D721Med (cell line): ENCODE measurements around the gene CERK.
"Not testable (repeated sequence)": the region's sequence is repeated elsewhere in the genome, so short reads cannot be mapped to it uniquely, and the experiment has no call there.

Experiments used
- DNase-seq: peaks from one replicate; pipeline ENCODE4 v3.0.0; 2011; ENCODE audit warnings: low spot score; ENCODE audit not compliant: insufficient read length
- FAIRE-seq: peaks from 2 replicates; lab custom pipeline; 2011; peaks lifted over from hg19 to GRCh38; lab: Jason Lieb, UNC
- TF ChIP-seq, protein P1 (sequence below): IDR thresholded peaks from 2 replicates; pipeline ENCODE4 v1.5.1; 2012; ENCODE audit warnings: mild to moderate bottlenecking, control low read depth; ENCODE audit not compliant: insufficient read depth; ENCODE audit errors: missing control alignments

Gene CERK

DNA sequence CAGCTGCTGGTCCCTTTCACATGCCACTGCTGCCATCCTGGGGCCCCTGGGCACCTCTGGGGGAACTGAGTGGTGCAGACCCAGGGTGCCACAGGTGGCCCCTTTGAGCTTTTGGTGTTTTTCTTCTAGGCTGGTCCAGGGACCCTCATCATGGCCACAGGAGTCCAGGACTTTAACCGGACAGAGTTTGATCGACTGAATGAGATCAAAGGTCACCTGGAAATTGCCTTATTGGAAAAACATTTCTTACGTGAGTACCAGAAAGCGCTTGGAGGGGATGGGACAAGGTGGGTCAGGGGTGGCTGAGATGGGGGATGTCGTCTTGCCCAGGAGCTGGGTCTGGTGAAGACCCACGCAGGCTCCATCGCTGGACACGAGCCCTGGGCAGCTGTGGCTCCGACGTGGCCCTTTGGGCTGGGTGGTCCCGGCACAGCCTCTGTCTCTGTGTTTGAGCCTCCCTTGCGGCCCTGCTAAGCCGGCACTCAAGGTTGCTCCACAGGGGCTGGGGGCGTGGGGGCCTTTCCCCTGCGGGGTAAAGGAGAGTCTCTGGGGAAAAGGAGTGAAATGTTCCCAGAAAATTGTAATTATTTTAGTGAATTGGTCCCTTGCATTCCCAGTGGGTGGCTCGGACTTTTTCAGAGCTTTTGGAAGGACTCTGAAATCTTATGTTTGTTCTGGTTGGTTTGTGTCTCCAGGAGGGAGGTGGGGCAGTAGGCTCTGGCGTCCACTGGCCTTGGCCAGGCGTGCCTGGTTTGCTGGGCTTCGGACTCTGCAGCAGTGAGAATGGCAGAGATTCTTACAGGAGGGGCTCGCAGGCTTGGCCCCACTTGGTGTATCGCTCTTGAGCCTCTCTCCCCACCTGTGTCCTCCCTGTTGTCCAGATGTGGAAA, 100.1 kb downstream of the CERK start:
- TF ChIP-seq, protein P1, sequence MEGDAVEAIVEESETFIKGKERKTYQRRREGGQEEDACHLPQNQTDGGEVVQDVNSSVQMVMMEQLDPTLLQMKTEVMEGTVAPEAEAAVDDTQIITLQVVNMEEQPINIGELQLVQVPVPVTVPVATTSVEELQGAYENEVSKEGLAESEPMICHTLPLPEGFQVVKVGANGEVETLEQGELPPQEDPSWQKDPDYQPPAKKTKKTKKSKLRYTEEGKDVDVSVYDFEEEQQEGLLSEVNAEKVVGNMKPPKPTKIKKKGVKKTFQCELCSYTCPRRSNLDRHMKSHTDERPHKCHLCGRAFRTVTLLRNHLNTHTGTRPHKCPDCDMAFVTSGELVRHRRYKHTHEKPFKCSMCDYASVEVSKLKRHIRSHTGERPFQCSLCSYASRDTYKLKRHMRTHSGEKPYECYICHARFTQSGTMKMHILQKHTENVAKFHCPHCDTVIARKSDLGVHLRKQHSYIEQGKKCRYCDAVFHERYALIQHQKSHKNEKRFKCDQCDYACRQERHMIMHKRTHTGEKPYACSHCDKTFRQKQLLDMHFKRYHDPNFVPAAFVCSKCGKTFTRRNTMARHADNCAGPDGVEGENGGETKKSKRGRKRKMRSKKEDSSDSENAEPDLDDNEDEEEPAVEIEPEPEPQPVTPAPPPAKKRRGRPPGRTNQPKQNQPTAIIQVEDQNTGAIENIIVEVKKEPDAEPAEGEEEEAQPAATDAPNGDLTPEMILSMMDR: no peak
- DNase-seq (no peak), FAIRE-seq (no peak)

DNA sequence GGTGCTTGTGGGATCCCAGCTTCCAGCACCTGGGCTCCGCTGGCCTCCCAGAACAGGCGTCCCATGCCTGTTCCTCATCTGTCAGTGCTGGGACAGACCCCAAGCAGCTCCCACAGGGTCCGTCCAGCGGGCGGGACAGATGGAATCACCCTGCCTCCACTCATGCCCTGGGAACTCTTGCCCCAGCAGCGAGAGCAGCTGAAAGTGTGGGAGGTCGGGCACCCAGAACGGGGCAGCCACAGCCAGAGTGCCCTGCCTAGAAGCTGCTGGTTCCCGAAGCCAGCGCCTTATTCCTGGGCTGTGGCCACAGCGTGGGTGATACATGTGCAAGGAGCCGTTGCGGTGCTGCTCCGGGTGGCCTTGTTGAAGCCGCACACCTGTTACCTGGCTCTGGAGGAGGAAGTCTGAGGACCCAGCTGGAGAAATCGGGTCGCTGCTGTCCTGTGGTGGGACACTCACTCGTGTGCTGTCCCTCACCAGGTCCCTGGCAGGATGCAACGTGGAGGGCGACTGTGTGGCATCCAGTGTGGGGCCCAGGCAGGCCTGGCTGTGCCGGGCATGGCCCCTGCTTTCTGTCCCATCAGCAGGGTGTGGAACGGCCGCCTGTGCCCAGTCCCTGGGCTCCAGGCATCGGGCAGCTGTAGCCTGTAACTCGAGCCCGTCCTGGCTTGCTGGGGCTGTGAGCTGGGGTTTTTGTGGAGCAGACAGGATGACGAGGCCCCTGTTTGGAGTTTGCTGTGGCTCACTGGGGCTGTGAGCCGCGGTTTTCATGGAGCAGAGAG, 101.6 kb downstream of the CERK start:
- TF ChIP-seq, protein P1: no peak
- no peak for DNase-seq
- no peak for FAIRE-seq

DNA sequence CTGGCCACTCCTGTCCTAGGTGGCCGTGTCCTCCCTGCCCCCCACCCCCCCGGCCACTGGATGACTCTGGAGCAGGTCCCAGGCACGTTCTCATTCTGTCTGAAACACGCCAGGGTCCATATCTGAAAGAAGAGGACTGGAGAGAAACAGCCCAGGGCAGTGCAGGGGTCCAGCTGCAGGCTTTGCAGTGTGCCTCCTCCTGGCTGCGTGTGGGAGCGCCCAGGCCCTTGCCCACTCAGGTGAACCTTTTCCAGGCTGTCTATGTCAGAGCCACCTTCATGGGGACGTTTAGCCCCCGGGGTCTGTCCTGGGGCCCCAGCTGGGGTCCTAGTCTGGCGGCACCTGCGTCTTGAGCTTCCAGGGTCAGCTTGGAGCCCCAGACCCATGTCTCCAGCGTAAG, 102.3 kb downstream of the CERK start:
- TF ChIP-seq, protein P1: no peak
- FAIRE-seq (no peak), DNase-seq (no peak)

DNA sequence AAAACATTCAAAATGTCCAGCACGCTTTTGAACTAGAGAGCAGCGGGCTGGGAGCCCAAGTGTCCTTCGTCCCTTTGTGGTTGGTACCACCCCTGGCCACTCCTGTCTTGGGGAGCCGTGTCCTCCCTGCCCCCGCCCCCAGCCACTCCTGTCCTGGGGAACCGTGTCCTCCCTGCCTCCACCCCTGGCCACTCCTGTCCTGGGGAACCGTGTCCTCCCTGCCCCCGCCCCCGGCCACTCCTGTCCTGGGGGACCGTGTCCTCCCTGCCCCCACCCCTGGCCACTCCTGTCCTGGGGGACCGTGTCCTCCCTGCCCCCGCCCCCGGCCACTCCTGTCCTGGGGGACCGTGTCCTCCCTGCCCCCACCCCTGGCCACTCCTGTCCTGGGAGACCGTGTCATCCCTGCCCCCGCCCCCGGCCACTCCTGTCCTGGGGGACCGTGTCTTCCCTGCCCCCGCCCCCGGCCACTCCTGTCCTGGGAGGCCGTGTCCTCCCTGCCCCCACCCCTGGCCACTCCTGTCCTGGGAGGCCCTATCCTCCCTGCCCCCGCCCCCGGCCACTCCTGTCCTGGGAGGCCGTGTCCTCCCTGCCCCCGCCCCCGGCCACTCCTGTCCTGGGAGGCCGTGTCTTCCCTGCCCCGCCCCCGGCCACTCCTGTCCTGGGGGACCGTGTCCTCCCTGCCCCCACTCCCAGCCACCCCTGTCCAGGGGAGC, 102.9 kb downstream of the CERK start:
- not testable (repeated sequence) for DNase-seq, FAIRE-seq
